Measurements from ENCODE around the gene RPL13A. TPM values are rescaled to one million over a fixed set of nuclear protein-coding genes. Genes with fewer than 3 reads are reported as not detected.
A peak's percentile ranks its signal among the peaks of the same experiment; 100 is the strongest.

RPL13A gene
- total and polyA plus RNA-seq, 2 of the 4 experiments (the other 2 are of a cell fraction), result 1,477 to 2,069 TPM

GRCh38 chr19:49491804-49492572, 4.6 kb downstream of the RPL13A start:
- H3K23ac ChIP-seq (ENCODE audit: low read depth, low read length), result no peak overlapping the region
- H3K9me1 ChIP-seq (ENCODE audit: insufficient read depth, low read length), result peaks cover 5% of the 10 kb centered on the region
- H4K8ac ChIP-seq (ENCODE audit: low read depth in 2 of 2, low read length in 2 of 2), result 0 out of 4 replicates have a peak overlapping the region, but pooled peaks of 1 of the 2 experiments have one; percentile 16
- H2BK20ac ChIP-seq (ENCODE audit: low read depth, low read length), result no peak overlapping the region
- H4K5ac ChIP-seq (ENCODE audit: low read depth, low read length), result no peak overlapping the region
- no TSS peak for BruUV-seq (replicated peaks)
- H3K56ac ChIP-seq (ENCODE audit: extremely low read depth, insufficient read depth, low read length), result no peak overlapping the region
- 80% methylated on average over 2 of the region's 7 CpGs; no CpG with 5 or more reads in 1 of the 2 experiments for WGBS, 2 experiments (ENCODE audit: extremely low coverage in 2 of 2, insufficient read length in 1 of 2)
- no peak overlapping the region for H2BK120ac ChIP-seq (ENCODE audit: low read depth, low read length)
- dilution Hi-C loops (cut with HindIII; ENCODE audit: low sequenced_read_pairs, unreplicated experiment) (no loop called here), intact Hi-C loops (cut with micrococcal nuclease) (no loop called here), in situ Hi-C loops (cut with MboI; ENCODE audit: low sequenced_read_pairs) (loop anchor here (10.0 kb wide), 1 partner anchor 173 kb away; the partner anchor contains the start of genes BCL2L12 and IRF3)
- H3K18ac ChIP-seq (ENCODE audit: low read depth, low read length), result no peak overlapping the region
- no peak overlapping the region for H2BK5ac ChIP-seq (ENCODE audit: low read depth, low read length, poor library complexity, severe bottlenecking)
- H3K9ac ChIP-seq (ENCODE audit: low read depth, low read length), result no peak overlapping the region
- no peak overlapping the region for H3K4me2 ChIP-seq (ENCODE audit: low read depth, low read length)
- ATAC-seq (ENCODE audit: low read depth) (no peak), DNase-seq (no peak)
- H3K36me3 ChIP-seq (ENCODE audit: control insufficient read depth, insufficient read depth, low read length), result peaks cover 47% of the 10 kb centered on the region
- TF ChIP-seq, protein P1, sequence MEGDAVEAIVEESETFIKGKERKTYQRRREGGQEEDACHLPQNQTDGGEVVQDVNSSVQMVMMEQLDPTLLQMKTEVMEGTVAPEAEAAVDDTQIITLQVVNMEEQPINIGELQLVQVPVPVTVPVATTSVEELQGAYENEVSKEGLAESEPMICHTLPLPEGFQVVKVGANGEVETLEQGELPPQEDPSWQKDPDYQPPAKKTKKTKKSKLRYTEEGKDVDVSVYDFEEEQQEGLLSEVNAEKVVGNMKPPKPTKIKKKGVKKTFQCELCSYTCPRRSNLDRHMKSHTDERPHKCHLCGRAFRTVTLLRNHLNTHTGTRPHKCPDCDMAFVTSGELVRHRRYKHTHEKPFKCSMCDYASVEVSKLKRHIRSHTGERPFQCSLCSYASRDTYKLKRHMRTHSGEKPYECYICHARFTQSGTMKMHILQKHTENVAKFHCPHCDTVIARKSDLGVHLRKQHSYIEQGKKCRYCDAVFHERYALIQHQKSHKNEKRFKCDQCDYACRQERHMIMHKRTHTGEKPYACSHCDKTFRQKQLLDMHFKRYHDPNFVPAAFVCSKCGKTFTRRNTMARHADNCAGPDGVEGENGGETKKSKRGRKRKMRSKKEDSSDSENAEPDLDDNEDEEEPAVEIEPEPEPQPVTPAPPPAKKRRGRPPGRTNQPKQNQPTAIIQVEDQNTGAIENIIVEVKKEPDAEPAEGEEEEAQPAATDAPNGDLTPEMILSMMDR (conservative IDR thresholded peaks at IDR 0.05; ENCODE audit: low read depth, low read length), result no peak
- TF ChIP-seq MAFK (IDR thresholded peaks at IDR 0.05; ENCODE audit: low read depth, low read length) (no peak), SMC3 (IDR thresholded peaks at IDR 0.05; ENCODE audit: low read depth, low read length) (no peak), POLR2A (IDR thresholded peaks at IDR 0.05; ENCODE audit: low read depth, low read length) (no peak), RAD21 (IDR thresholded peaks at IDR 0.05; ENCODE audit: low read length) (no peak), BHLHE40 (IDR thresholded peaks at IDR 0.05; ENCODE audit: low read depth, low read length) (no peak), ELK1 (IDR thresholded peaks at IDR 0.05; ENCODE audit: borderline replicate concordance, low read depth, low read length) (no peak), MXI1 (IDR thresholded peaks at IDR 0.05; ENCODE audit: borderline replicate concordance, low read depth, low read length) (no peak), RFX5 (IDR thresholded peaks at IDR 0.05; ENCODE audit: low read depth, low read length) (no peak), CEBPB (IDR thresholded peaks at IDR 0.05; ENCODE audit: low read depth, low read length) (no peak), FOS (IDR thresholded peaks at IDR 0.05; ENCODE audit: low read depth, low read length) (no peak)
- TF ChIP-seq, protein P2, sequence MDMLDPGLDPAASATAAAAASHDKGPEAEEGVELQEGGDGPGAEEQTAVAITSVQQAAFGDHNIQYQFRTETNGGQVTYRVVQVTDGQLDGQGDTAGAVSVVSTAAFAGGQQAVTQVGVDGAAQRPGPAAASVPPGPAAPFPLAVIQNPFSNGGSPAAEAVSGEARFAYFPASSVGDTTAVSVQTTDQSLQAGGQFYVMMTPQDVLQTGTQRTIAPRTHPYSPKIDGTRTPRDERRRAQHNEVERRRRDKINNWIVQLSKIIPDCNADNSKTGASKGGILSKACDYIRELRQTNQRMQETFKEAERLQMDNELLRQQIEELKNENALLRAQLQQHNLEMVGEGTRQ (IDR thresholded peaks at IDR 0.05; ENCODE audit: low read depth, low read length), result no peak
- H3K4ac ChIP-seq (ENCODE audit: low read depth, low read length), result no peak overlapping the region
- H3K27ac ChIP-seq (ENCODE audit: insufficient read depth, low read length), result no peak overlapping the region
- CTCF ChIA-PET, result no interaction called here
- no peak overlapping the region for H2AFZ ChIP-seq (replicated peaks; ENCODE audit: low read length, poor library complexity)
- H4K20me1 ChIP-seq (ENCODE audit: insufficient read depth, low read length), result peaks cover 56% of the 10 kb centered on the region
- H2BK15ac ChIP-seq (ENCODE audit: low read depth, low read length), result no peak overlapping the region
- no peak overlapping the region for H2AK5ac ChIP-seq (ENCODE audit: low read depth, low read length)
- no peaks in the 10 kb centered on the region for H3K27me3 ChIP-seq (ENCODE audit: control insufficient read depth, insufficient read depth, low read length)
- H3K4me1 ChIP-seq (ENCODE audit: control insufficient read depth, insufficient read depth, low read length), result peaks cover 7% of the 10 kb centered on the region
- H3K4me3 ChIP-seq (ENCODE audit: insufficient read depth, low read depth, low read length), result no peak overlapping the region
- no peak overlapping the region for H3K14ac ChIP-seq (replicated peaks; ENCODE audit: low read depth, low read length)
- no peak overlapping the region for H4K91ac ChIP-seq (ENCODE audit: insufficient read depth, low read depth, low read length)
- no peaks in the 10 kb centered on the region for H3K9me3 ChIP-seq (ENCODE audit: control insufficient read depth, insufficient read depth, low read length)
- H2AK9ac ChIP-seq (replicated peaks; ENCODE audit: low read depth, low read length, poor library complexity), result no peak overlapping the region
- POLR2A ChIA-PET (ENCODE audit: unreplicated experiment), result no interaction called here
- H3K79me1 ChIP-seq (ENCODE audit: low read depth in 1 of 2, low read length in 2 of 2), result peaks cover 16 to 41% of the 10 kb centered on the region in 2 experiments
